Hepatocyte (in vitro differentiated cells): ENCODE data around the gene PTRH1.

Experiments used
- EZH2phosphoT487 ChIP-seq: fragments of 200-600 bp; sonication (generic); IDR thresholded peaks from one replicate; pipeline ENCODE4 v1.6.1; 2018; ENCODE audit warnings: antibody characterized with exemption, mild to moderate bottlenecking, low read depth, moderate library complexity; ENCODE audit not compliant: unreplicated experiment, severe bottlenecking
- TF ChIP-seq, protein P1 (sequence below): fragments of 200-600 bp; sonication (generic); IDR thresholded peaks from 2 replicates; pipeline ENCODE4 v1.5.1; 2016; ENCODE audit warnings: antibody characterized with exemption, mild to moderate bottlenecking; ENCODE audit not compliant: poor library complexity

DNA sequence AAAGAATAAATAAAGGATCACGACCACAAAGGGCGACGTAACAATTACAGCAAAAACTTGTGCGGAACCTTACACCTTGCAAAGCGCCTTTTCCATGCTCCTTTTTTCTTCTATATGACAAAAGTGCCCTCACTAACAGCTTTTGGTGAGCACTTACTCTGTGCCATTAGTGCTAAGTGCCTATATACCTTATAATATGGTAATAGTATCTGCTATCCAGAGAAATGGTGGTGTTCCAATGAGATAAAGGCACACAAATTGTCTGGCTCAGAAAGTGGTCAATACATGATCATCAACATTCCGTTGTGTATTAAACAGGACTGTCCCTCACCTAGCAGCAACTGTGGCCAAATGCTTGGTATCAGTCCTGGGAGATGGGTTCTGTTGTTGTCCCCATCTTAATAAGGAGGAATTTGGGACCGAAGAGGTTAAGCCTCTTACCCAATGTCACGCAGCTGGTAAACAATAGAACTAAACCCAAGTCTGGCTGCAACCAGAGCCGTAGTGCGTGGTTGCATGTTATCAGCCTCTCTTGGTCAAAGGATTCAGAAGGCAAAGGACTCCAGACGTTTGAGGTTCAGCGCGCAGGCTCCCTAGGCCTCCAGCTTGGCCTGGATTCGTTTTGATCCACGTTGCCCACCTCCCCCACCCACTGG, 20.2 kb upstream of the PTRH1 start:
- TF ChIP-seq, protein P1, sequence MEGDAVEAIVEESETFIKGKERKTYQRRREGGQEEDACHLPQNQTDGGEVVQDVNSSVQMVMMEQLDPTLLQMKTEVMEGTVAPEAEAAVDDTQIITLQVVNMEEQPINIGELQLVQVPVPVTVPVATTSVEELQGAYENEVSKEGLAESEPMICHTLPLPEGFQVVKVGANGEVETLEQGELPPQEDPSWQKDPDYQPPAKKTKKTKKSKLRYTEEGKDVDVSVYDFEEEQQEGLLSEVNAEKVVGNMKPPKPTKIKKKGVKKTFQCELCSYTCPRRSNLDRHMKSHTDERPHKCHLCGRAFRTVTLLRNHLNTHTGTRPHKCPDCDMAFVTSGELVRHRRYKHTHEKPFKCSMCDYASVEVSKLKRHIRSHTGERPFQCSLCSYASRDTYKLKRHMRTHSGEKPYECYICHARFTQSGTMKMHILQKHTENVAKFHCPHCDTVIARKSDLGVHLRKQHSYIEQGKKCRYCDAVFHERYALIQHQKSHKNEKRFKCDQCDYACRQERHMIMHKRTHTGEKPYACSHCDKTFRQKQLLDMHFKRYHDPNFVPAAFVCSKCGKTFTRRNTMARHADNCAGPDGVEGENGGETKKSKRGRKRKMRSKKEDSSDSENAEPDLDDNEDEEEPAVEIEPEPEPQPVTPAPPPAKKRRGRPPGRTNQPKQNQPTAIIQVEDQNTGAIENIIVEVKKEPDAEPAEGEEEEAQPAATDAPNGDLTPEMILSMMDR: no peak
- no peak for TF ChIP-seq EZH2phosphoT487
